HUDEP-2 (cell line): ENCODE results near the gene PTPRM.
"Not testable (repeated sequence)": the region's sequence is repeated elsewhere in the genome, so short reads cannot be mapped to it uniquely, and the experiment has no call there.

Experiments
- DNase-seq, 76 experiments: peaks; one replicate each; lab custom pipeline; 2025; ENCODE audit not compliant: unreplicated experiment in 76 of 76; lab: John Stamatoyannopoulos, UW

The PTPRM gene

GRCh38 chr18:7721532-7721931, 154.4 kb downstream of the PTPRM start:
- no peak for DNase-seq

GRCh38 chr18:7722955-7723354, 155.8 kb downstream of the PTPRM start:
- no peak for DNase-seq

GRCh38 chr18:7723558-7723957, 156.4 kb downstream of the PTPRM start:
- no peak for DNase-seq

- DNase-seq, result no peak
Measured at GRCh38 chr18:7725473-7725872, 158.4 kb downstream of the PTPRM start.

- no peak for DNase-seq
Measured at GRCh38 chr18:7725897-7726296, 158.8 kb downstream of the PTPRM start.

- DNase-seq, result no peak
Measured at GRCh38 chr18:7726522-7726921, 159.4 kb downstream of the PTPRM start.

GRCh38 chr18:7727361-7728076, 160.4 kb downstream of the PTPRM start:
- DNase-seq, result no peak

- no peak for DNase-seq
Measured at GRCh38 chr18:7728297-7728696, 161.2 kb downstream of the PTPRM start.

- no peak for DNase-seq
Measured at GRCh38 chr18:7729868-7730267, 162.8 kb downstream of the PTPRM start.

GRCh38 chr18:7730682-7731081, 163.6 kb downstream of the PTPRM start:
- DNase-seq, result no peak

GRCh38 chr18:7733642-7734041, 166.5 kb downstream of the PTPRM start:
- no peak for DNase-seq

- no peak for DNase-seq
Measured at GRCh38 chr18:7735196-7735595, 168.1 kb downstream of the PTPRM start.

GRCh38 chr18:7735626-7736175, 168.6 kb downstream of the PTPRM start:
- DNase-seq, result no peak

- DNase-seq, result not testable (repeated sequence)
Measured at GRCh38 chr18:7736526-7736925, 169.4 kb downstream of the PTPRM start.

- DNase-seq, result no peak
Measured at GRCh38 chr18:7737550-7737949, 170.4 kb downstream of the PTPRM start.

GRCh38 chr18:7740821-7741220, 173.7 kb downstream of the PTPRM start:
- no peak for DNase-seq

- DNase-seq, result no peak
Measured at GRCh38 chr18:7741640-7742039, 174.5 kb downstream of the PTPRM start.

- no peak for DNase-seq
Measured at GRCh38 chr18:7742224-7742623, 175.1 kb downstream of the PTPRM start.

GRCh38 chr18:7743256-7743655, 176.1 kb downstream of the PTPRM start:
- no peak for DNase-seq

- no peak for DNase-seq
Measured at GRCh38 chr18:7746106-7746505, 179.0 kb downstream of the PTPRM start.

GRCh38 chr18:7748251-7749007, 181.3 kb downstream of the PTPRM start:
- DNase-seq, result no peak

GRCh38 chr18:7749008-7749405, 181.9 kb downstream of the PTPRM start:
- DNase-seq, result no peak
